HepG2 (cell line): ENCODE data around the gene MALRD1. TPM values are rescaled to one million over a fixed set of nuclear protein-coding genes. Genes with fewer than 3 reads are reported as not detected.

Source experiments
- ATAC-seq: fragments of 200-7000 bp; cut with Tn5 transposase; 3 replicates; pipeline ENCODE4 v1.9.1; 2020; ENCODE audit warnings: mild to moderate bottlenecking, moderate library complexity
- BruUV-seq: library from RNA; stranded (reverse); fragments of 400-500 nt; replicated peaks from 2 replicates; lab custom pipeline; 2021; lab: Mats Ljungman, UMichigan
- CTCF ChIA-PET: fragments of 300-600 bp; formaldehyde crosslinking; extraction: SDS; loops from one replicate; lab custom pipeline; 2021; ENCODE audit warnings: low total read pairs, inconsistent platforms, low intra/inter-chr PET ratio; lab: Yijun Ruan, JAX
- POLR2A ChIA-PET: fragments of 350-600 bp; sonication (Branson Sonifier 250); formaldehyde crosslinking; loops from one replicate; lab custom pipeline; 2020; ENCODE audit warnings: antibody characterized with exemption, inconsistent platforms; lab: Yijun Ruan, JAX
- DNase-seq: peaks from one replicate; pipeline ENCODE4 v3.0.0-alpha.2; 2015; ENCODE audit warnings: low spot score
- FAIRE-seq: peaks from 3 replicates; lab custom pipeline; 2011; peaks lifted over from hg19 to GRCh38; lab: Jason Lieb, UNC
- H2AFZ ChIP-seq: one replicate; pipeline ENCODE4 v1.6.1; 2011; ENCODE audit warnings: low read length, inconsistent platforms
- H3K27ac ChIP-seq: fragments of 300-600 bp; 3 replicates; pipeline ENCODE4 v1.8.0; 2011; ENCODE audit warnings: mixed run types, mild to moderate bottlenecking, mixed read lengths, low read length, inconsistent platforms; ENCODE audit not compliant: insufficient read depth; ENCODE audit errors: extremely low read length
- H3K27me3 ChIP-seq, 2 experiments: fragments of 200-600 bp in 1 of 2; 2 replicates in 1 of 2; 3 replicates in 1 of 2; pipeline versions ENCODE4 v1.6.0 to v1.8.0; 2011; ENCODE audit warnings: low read length in 2 of 2, mild to moderate bottlenecking in 2 of 2, moderate library complexity in 2 of 2, inconsistent platforms in 1 of 2; ENCODE audit not compliant: insufficient read depth in 2 of 2, control insufficient read depth in 1 of 2
- H3K36me3 ChIP-seq, 2 experiments: fragments of 200-600 bp in 1 of 2; replicated peaks in 1 of 2; 2 replicates in 1 of 2; 3 replicates in 1 of 2; pipeline versions ENCODE4 v1.5.1 to v1.8.0; 2011; ENCODE audit warnings: low read length in 2 of 2, inconsistent platforms in 1 of 2; ENCODE audit not compliant: insufficient read depth in 2 of 2, control insufficient read depth in 1 of 2
- H3K4me1 ChIP-seq: 2 replicates; pipeline ENCODE4 v1.5.1; 2012; ENCODE audit warnings: low read length, inconsistent platforms; ENCODE audit not compliant: insufficient read depth
- H3K4me2 ChIP-seq: 2 replicates; pipeline ENCODE4 v1.6.0; 2011; ENCODE audit warnings: low read depth, low read length, inconsistent platforms
- H3K4me3 ChIP-seq, 3 experiments: fragments of 200-600 bp in 1 of 3; sonication (generic), shearing (Covaris generic) in 1 of 3; replicated peaks in 1 of 3; 2 replicates each; pipeline ENCODE4 v1.5.1; 2011 to 2016; ENCODE audit warnings: low read length in 3 of 3, inconsistent platforms in 2 of 3, low read depth in 2 of 3, mild to moderate bottlenecking in 2 of 3, control low read depth in 1 of 3, mixed read lengths in 1 of 3; ENCODE audit not compliant: insufficient read depth in 1 of 3
- H3K79me2 ChIP-seq: one replicate; pipeline ENCODE4 v1.6.1; 2011; ENCODE audit warnings: low read length, inconsistent platforms; ENCODE audit not compliant: insufficient read depth
- H3K9ac ChIP-seq: 2 replicates; pipeline ENCODE4 v1.6.0; 2011; ENCODE audit warnings: mild to moderate bottlenecking, low read depth, low read length, inconsistent platforms; ENCODE audit not compliant: insufficient read depth
- H3K9me3 ChIP-seq: 2 replicates; pipeline ENCODE4 v1.5.1; 2012; ENCODE audit warnings: mild to moderate bottlenecking, low read length
- H4K20me1 ChIP-seq: 2 replicates; pipeline ENCODE4 v1.6.0; 2011; ENCODE audit warnings: inconsistent platforms, mild to moderate bottlenecking, low read length, moderate library complexity; ENCODE audit not compliant: insufficient read depth
- BHLHE40 ChIP-seq: IDR thresholded peaks from 2 replicates; pipeline ENCODE4 v1.6.1; 2011; ENCODE audit warnings: low read length, improper control_type of control experiment
- HOXA9 ChIP-seq: sonication (generic); formaldehyde crosslinking; IDR thresholded peaks from 2 replicates; pipeline ENCODE4 v1.8.1; 2022; ENCODE audit warnings: missing genetic modification reagents, mild to moderate bottlenecking, moderate library complexity, borderline replicate concordance
- KLF16 ChIP-seq, 2 experiments: sonication (generic) in 1 of 2; formaldehyde crosslinking in 1 of 2; IDR thresholded peaks; 2 replicates each; pipeline versions ENCODE4 v1.6.1 to v1.8.0; 2016 to 2023; ENCODE audit warnings: missing genetic modification reagents in 2 of 2, missing compliant biosample characterization in 1 of 2
- MLLT10 ChIP-seq: sonication (generic); formaldehyde crosslinking; IDR thresholded peaks from 2 replicates; pipeline ENCODE4 v1.4.0; 2020; ENCODE audit warnings: missing genetic modification reagents
- RAD21 ChIP-seq: fragments of 450-650 bp; formaldehyde crosslinking; IDR thresholded peaks from 2 replicates; pipeline ENCODE4 v1.5.0; 2020; ENCODE audit warnings: mild to moderate bottlenecking
- RERE ChIP-seq: IDR thresholded peaks from 2 replicates; pipeline ENCODE4 v1.6.1; 2016; ENCODE audit warnings: low read depth, missing genetic modification reagents, missing compliant biosample characterization
- THAP8 ChIP-seq: sonication (generic); formaldehyde crosslinking; IDR thresholded peaks from 2 replicates; pipeline ENCODE4 v1.5.1; 2020; ENCODE audit warnings: missing genetic modification reagents, mild to moderate bottlenecking, borderline replicate concordance
- ZNF549 ChIP-seq: sonication (generic); formaldehyde crosslinking; IDR thresholded peaks from 2 replicates; pipeline ENCODE4 v1.5.0; 2020; ENCODE audit warnings: missing genetic modification reagents
- ZNF552 ChIP-seq: sonication (generic); formaldehyde crosslinking; IDR thresholded peaks from 2 replicates; pipeline ENCODE4 v1.9.0; 2022; ENCODE audit warnings: missing genetic modification reagents, mild to moderate bottlenecking, borderline replicate concordance
- ZNF570 ChIP-seq: sonication (generic); formaldehyde crosslinking; IDR thresholded peaks from 2 replicates; pipeline ENCODE4 v1.4.0; 2020; ENCODE audit warnings: mild to moderate bottlenecking, missing genetic modification reagents, borderline replicate concordance
- whole genome bisulfite sequencing: methylation state at CpG from one replicate; pipeline ENCODE4 v1.1.6; 2017; ENCODE audit warnings: low lambda C conversion rate; 5-methylcytosine and 5-hydroxymethylcytosine counted together
- in situ Hi-C: cut with HindIII; loops from 2 replicates; pipeline ENCODE4 v1.10.0; 2017; ENCODE audit warnings: low pct_unique_long_range_greater_than_20kb; ENCODE audit not compliant: extremely low pct_ligation_motif_present
- intact Hi-C: fragments of 100-400 bp; cut with micrococcal nuclease; formaldehyde crosslinking; loops from one replicate; pipeline ENCODE4 v1.10.0; 2022; ENCODE audit not compliant: unreplicated experiment
- polyA plus RNA-seq, 8 experiments: library from polyadenylated mRNA; depleted of rRNA in 3 of 8; stranded (reverse) in 7 of 8; unstranded in 1 of 8; fragments of >200 nt; fragmentation: Illumina TruSeq in 4 of 8; extraction: Trizol in 4 of 8; gene quantifications; 2 replicates each; pipeline versions ENCODE4 v1.2.1 to v1.2.3, GENCODE V29; 2011 to 2016; ENCODE audit warnings: low read depth in 4 of 8, missing spikeins in 1 of 8, mixed read lengths in 1 of 8; ENCODE audit not compliant: insufficient read depth in 1 of 8
- total RNA-seq, 5 experiments: library from RNA; depleted of rRNA; stranded (reverse); fragments of >200 nt; fragmentation: Illumina TruSeq; extraction: Trizol; gene quantifications; 2 replicates each; pipeline ENCODE4 v1.2.3, GENCODE V29; 2016; ENCODE audit warnings: low read depth in 1 of 5
- TF ChIP-seq, protein P1 (sequence below): sonication (generic); formaldehyde crosslinking; IDR thresholded peaks from 2 replicates; pipeline ENCODE4 v1.4.0; 2020; ENCODE audit warnings: mild to moderate bottlenecking, missing genetic modification reagents

Gene MALRD1
- total and polyA plus RNA-seq, 2 of the 13 experiments (the other 11 are each of a cell fraction or from before 2014, with no cell fraction given) = 5.7 to 15.4 TPM

- TF ChIP-seq RERE (CRISPR knock-in tag) (no peak), ZNF552 (CRISPR knock-in tag) (no peak)
- TF ChIP-seq, protein P1, sequence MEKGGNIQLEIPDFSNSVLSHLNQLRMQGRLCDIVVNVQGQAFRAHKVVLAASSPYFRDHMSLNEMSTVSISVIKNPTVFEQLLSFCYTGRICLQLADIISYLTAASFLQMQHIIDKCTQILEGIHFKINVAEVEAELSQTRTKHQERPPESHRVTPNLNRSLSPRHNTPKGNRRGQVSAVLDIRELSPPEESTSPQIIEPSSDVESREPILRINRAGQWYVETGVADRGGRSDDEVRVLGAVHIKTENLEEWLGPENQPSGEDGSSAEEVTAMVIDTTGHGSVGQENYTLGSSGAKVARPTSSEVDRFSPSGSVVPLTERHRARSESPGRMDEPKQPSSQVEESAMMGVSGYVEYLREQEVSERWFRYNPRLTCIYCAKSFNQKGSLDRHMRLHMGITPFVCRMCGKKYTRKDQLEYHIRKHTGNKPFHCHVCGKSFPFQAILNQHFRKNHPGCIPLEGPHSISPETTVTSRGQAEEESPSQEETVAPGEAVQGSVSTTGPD = no peak
Observed at GRCh38 chr10:19133992-19134391, 85.4 kb downstream of the MALRD1 start (continued).

- CTCF ChIA-PET = no interaction called here
- intact Hi-C loops = no loop called here
Observed at GRCh38 chr10:19142967-19143366, 94.4 kb downstream of the MALRD1 start.

More at GRCh38 chr10:19142967-19143366, 94.4 kb downstream of the MALRD1 start:
- Histone ChIP-seq H3K9me3 (no peaks in the 10 kb centered on the region), H3K4me2 (no peak overlapping the region), H3K79me2 (no peaks in the 10 kb centered on the region), H3K4me3 (no peak overlapping the region), H3K9ac (no peak overlapping the region)
- DNase-seq = no peak
- POLR2A ChIA-PET = no interaction called here
- TF ChIP-seq RAD21 (CRISPR knock-in tag) (no peak), BHLHE40 (no peak), ZNF570 (no peak), ZNF549 (CRISPR knock-in tag) (no peak), KLF16 (CRISPR knock-in tag; IDR thresholded peaks at IDR 0.05) (no peak), HOXA9 (CRISPR knock-in tag) (no peak), MLLT10 (CRISPR knock-in tag) (no peak), THAP8 (CRISPR knock-in tag) (no peak)
- TF ChIP-seq, all 625 proteins: peak for 0
- Histone ChIP-seq H3K36me3 (no peaks in the 10 kb centered on the region), H3K27ac (no peak overlapping the region), H3K27me3 (no peaks in the 10 kb centered on the region; a peak in 1 of 5 replicates), H3K4me1 (no peaks in the 10 kb centered on the region), H2AFZ (no peak overlapping the region), H4K20me1 (no peaks in the 10 kb centered on the region)
- no peak for ATAC-seq
- in situ Hi-C loops = no loop called here
- BruUV-seq = no TSS peak
- WGBS = 48% methylated on average over 4 of the region's 4 CpGs
- no peak for FAIRE-seq
